GM20431 (cell line): ENCODE measurements around the gene CDYL.
"Not testable (repeated sequence)": the region's sequence is repeated elsewhere in the genome, so short reads cannot be mapped to it uniquely, and the experiment has no call there.

Experiments
- in situ Hi-C: fragments of 300-500 bp; cut with MseI, MboI; formaldehyde crosslinking; loops from one replicate; pipeline ENCODE4 v1.15.0; 2020; ENCODE audit warnings: low sequenced_read_pairs; ENCODE audit not compliant: unreplicated experiment

The CDYL gene

GRCh38 chr6:4822476-4822875, 46.3 kb downstream of the CDYL start:
- in situ Hi-C loops = no loop called here

- in situ Hi-C loops = no loop called here
Measured at GRCh38 chr6:4828187-4828698, 52.0 kb downstream of the CDYL start.

- in situ Hi-C loops = no loop called here
Measured at GRCh38 chr6:4829089-4829488, 52.9 kb downstream of the CDYL start.

- in situ Hi-C loops = not testable (repeated sequence)
Measured at GRCh38 chr6:4835540-4835939, 59.3 kb downstream of the CDYL start.

GRCh38 chr6:4840169-4840568, 64.0 kb downstream of the CDYL start:
- in situ Hi-C loops = no loop called here

GRCh38 chr6:4844108-4844507, 67.9 kb downstream of the CDYL start:
- in situ Hi-C loops = no loop called here

GRCh38 chr6:4846387-4846786, 70.2 kb downstream of the CDYL start:
- in situ Hi-C loops = no loop called here

- in situ Hi-C loops = no loop called here
Measured at GRCh38 chr6:4848382-4849068, 72.3 kb downstream of the CDYL start.

GRCh38 chr6:4849226-4850022, 73.2 kb downstream of the CDYL start:
- in situ Hi-C loops = no loop called here

- in situ Hi-C loops = no loop called here
Measured at GRCh38 chr6:4851035-4851434, 74.8 kb downstream of the CDYL start.

- in situ Hi-C loops = not testable (repeated sequence)
Measured at GRCh38 chr6:4852186-4852585, 76.0 kb downstream of the CDYL start.

GRCh38 chr6:4852938-4853337, 76.7 kb downstream of the CDYL start:
- in situ Hi-C loops = no loop called here

- in situ Hi-C loops = no loop called here
Measured at GRCh38 chr6:4853349-4853748, 77.1 kb downstream of the CDYL start.

GRCh38 chr6:4853782-4854511, 77.7 kb downstream of the CDYL start:
- in situ Hi-C loops = no loop called here

GRCh38 chr6:4856785-4857184, 80.6 kb downstream of the CDYL start:
- in situ Hi-C loops = no loop called here

- in situ Hi-C loops = no loop called here
Measured at GRCh38 chr6:4858194-4859015, 82.2 kb downstream of the CDYL start.

- in situ Hi-C loops = no loop called here
Measured at GRCh38 chr6:4860387-4860786, 84.2 kb downstream of the CDYL start.

- in situ Hi-C loops = no loop called here
Measured at GRCh38 chr6:4861564-4861963, 85.4 kb downstream of the CDYL start.

GRCh38 chr6:4864519-4864918, 88.3 kb downstream of the CDYL start:
- in situ Hi-C loops = no loop called here

- in situ Hi-C loops = not testable (repeated sequence)
Measured at GRCh38 chr6:4865006-4865405, 88.8 kb downstream of the CDYL start.
